Measurements from ENCODE around the gene ENAH. TPM values are rescaled to one million over a fixed set of nuclear protein-coding genes. Genes with fewer than 3 reads are reported as not detected.

Gene ENAH
- total RNA-seq, 4 donors from 2014 or later: 158 to 295 (median 225) TPM

DNA sequence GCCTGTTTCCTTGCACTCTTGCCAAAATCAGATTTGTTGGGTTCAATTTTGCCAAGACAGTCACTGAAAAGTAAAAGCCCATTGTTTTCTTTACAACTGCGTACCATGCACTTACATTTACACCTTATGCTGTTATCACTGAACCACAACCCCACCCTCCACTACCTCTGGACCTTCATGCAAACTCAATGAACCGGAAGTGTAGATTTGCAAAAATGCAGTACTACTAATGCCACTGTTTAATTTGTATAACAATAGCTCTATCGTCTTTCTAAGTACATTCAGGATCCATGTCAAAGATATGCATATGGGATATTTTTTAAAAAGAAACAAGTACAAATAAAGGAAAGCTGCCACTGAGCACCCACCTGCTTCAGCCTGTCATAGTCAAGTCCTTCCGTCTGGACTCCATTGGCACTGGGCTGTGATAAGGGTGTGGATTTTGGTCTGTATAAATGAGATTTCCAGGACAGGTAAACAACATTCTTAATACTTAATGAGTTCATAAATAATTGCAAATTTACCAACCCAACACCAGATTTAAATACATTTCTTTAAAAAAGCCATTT lies 152.2 kb downstream of the ENAH start:
- Histone ChIP-seq H3K4me1 (no peaks in the 10 kb centered on the region), H3K27ac (no peak overlapping the region), H3K27me3 (no peaks in the 10 kb centered on the region), H3K9me3 (no peaks in the 10 kb centered on the region), H3K4me3 (no peak overlapping the region), H3K36me3 (peaks cover 0 to 42% of the 10 kb centered on the region in 2 donors)
- ATAC-seq: no peak
- WGBS, 2 donors (ENCODE audit: low coverage in 1 of 2): 83% methylated on average over 4 of the region's 4 CpGs
- TF ChIP-seq POLR2A (IDR thresholded peaks at IDR 0.05): no peak
- no peak for TF ChIP-seq EP300 (IDR thresholded peaks at IDR 0.05)
- no peak for TF ChIP-seq POLR2AphosphoS5 (IDR thresholded peaks at IDR 0.05)
- TF ChIP-seq, protein P1, sequence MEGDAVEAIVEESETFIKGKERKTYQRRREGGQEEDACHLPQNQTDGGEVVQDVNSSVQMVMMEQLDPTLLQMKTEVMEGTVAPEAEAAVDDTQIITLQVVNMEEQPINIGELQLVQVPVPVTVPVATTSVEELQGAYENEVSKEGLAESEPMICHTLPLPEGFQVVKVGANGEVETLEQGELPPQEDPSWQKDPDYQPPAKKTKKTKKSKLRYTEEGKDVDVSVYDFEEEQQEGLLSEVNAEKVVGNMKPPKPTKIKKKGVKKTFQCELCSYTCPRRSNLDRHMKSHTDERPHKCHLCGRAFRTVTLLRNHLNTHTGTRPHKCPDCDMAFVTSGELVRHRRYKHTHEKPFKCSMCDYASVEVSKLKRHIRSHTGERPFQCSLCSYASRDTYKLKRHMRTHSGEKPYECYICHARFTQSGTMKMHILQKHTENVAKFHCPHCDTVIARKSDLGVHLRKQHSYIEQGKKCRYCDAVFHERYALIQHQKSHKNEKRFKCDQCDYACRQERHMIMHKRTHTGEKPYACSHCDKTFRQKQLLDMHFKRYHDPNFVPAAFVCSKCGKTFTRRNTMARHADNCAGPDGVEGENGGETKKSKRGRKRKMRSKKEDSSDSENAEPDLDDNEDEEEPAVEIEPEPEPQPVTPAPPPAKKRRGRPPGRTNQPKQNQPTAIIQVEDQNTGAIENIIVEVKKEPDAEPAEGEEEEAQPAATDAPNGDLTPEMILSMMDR (IDR thresholded peaks at IDR 0.05): no peak

GRCh38 chr1:225498549-225499136 lies 154.3 kb downstream of the ENAH start:
- Histone ChIP-seq H3K4me3 (no peak overlapping the region), H3K36me3 (peaks cover 0 to 42% of the 10 kb centered on the region in 2 donors), H3K4me1 (no peaks in the 10 kb centered on the region), H3K27ac (no peak overlapping the region), H3K27me3 (no peaks in the 10 kb centered on the region), H3K9me3 (no peaks in the 10 kb centered on the region)
- TF ChIP-seq EP300 (IDR thresholded peaks at IDR 0.05) (no peak), POLR2AphosphoS5 (IDR thresholded peaks at IDR 0.05) (no peak), POLR2A (IDR thresholded peaks at IDR 0.05) (no peak)
- TF ChIP-seq, protein P1 (IDR thresholded peaks at IDR 0.05): no peak
- ATAC-seq: no peak
- 50 to 69% methylated on average over 4 of the region's 4 CpGs for WGBS, 2 donors (ENCODE audit: low coverage in 1 of 2)

- Histone ChIP-seq H3K27me3 (no peaks in the 10 kb centered on the region), H3K27ac (no peak overlapping the region), H3K4me1 (no peaks in the 10 kb centered on the region), H3K9me3 (no peaks in the 10 kb centered on the region), H3K4me3 (no peak overlapping the region), H3K36me3 (peaks cover 0 to 30% of the 10 kb centered on the region in 2 donors)
- 75 to 79% methylated on average over 7 of the region's 7 CpGs for WGBS, 2 donors (ENCODE audit: low coverage in 1 of 2)
- TF ChIP-seq EP300 (IDR thresholded peaks at IDR 0.05): no peak
- TF ChIP-seq POLR2A (IDR thresholded peaks at IDR 0.05): no peak
- TF ChIP-seq, protein P1 (IDR thresholded peaks at IDR 0.05): no peak
- no peak for TF ChIP-seq POLR2AphosphoS5 (IDR thresholded peaks at IDR 0.05)
- ATAC-seq: no peak
These were observed 158.0 kb downstream of the ENAH start for GRCh38 chr1:225494789-225495359.

GRCh38 chr1:225493591-225494246 lies 159.2 kb downstream of the ENAH start:
- Histone ChIP-seq H3K27me3 (no peaks in the 10 kb centered on the region), H3K4me3 (no peak overlapping the region), H3K27ac (no peak overlapping the region), H3K4me1 (peaks cover 0 to 9% (median 2%) of the 10 kb centered on the region in 3 donors), H3K9me3 (no peaks in the 10 kb centered on the region), H3K36me3 (peaks cover 0 to 21% of the 10 kb centered on the region in 2 donors)
- TF ChIP-seq POLR2A (IDR thresholded peaks at IDR 0.05): no peak
- TF ChIP-seq, protein P1 (IDR thresholded peaks at IDR 0.05): no peak
- no peak for TF ChIP-seq POLR2AphosphoS5 (IDR thresholded peaks at IDR 0.05)
- no peak for ATAC-seq
- WGBS, 2 donors (ENCODE audit: low coverage in 1 of 2): 88 to 96% methylated on average over 6 of the region's 6 CpGs

Measured in gastroesophageal sphincter (tissue), 4 donors.